SK-N-MC (cell line): ENCODE data around the gene RCAN2.

Source experiments
- EZH2 ChIP-seq: fragments of 200-600 bp; sonication (generic); IDR thresholded peaks from one replicate; pipeline ENCODE4 v1.6.1; 2017; ENCODE audit warnings: antibody characterized with exemption
- FOXP2 ChIP-seq: optimal IDR thresholded peaks from 2 replicates; pipeline ENCODE3; 2011; ENCODE audit warnings: mild to moderate bottlenecking, moderate library complexity; ENCODE audit not compliant: insufficient read depth; ENCODE audit errors: extremely low read length, control extremely low read depth
- POLR2AphosphoS5 ChIP-seq: IDR thresholded peaks from 2 replicates; pipeline ENCODE4 v1.6.1; 2012; ENCODE audit warnings: mild to moderate bottlenecking, low read depth, low read length, borderline replicate concordance

GRCh38 chr6:46505693-46506512 is 14.7 kb upstream of the RCAN2 start:
- TF ChIP-seq EZH2 (no peak), POLR2AphosphoS5 (no peak), FOXP2 (no peak)
